Thyroid gland (tissue), 4 donors: ENCODE data around the gene DMD.

Source experiments
- POLR2A ChIP-seq, 2 donors: fragments of 450-650 bp; IDR thresholded peaks; one replicate each; pipeline ENCODE4 v1.6.1; 2017; ENCODE audit warnings: antibody characterized with exemption in 2 of 2, mild to moderate bottlenecking in 2 of 2, moderate library complexity in 1 of 2
- TF ChIP-seq, protein P1 (sequence below), 6 experiments: fragments of 200-600 bp in 3 of 6; fragments of 450-650 bp in 3 of 6; sonication (generic) in 3 of 6; IDR thresholded peaks; one replicate each; pipeline ENCODE4 v1.5.1; 2016 to 2019; ENCODE audit warnings: antibody characterized with exemption in 6 of 6, mild to moderate bottlenecking in 2 of 6, inconsistent platforms in 1 of 6, moderate library complexity in 1 of 6

DNA sequence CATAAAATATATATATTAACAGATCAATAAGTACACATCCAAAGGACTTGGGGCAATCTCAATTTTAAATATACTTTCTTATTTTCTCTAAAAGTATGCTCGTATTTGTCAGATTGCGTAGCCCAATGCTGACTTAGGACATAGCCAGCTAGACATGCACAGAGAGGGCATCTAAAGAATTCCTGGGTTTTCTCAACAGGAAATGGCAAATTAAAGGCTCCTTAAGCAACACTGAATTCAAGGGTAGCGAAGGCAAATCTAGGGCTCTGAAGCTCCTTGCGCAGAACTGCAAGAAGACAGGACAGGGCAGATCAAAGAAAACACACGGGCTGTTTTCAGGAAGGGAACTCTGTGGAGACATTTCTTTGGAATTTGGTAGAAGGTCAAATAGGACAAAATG lies 2044.9 kb downstream of the DMD start:
- TF ChIP-seq, protein P1, sequence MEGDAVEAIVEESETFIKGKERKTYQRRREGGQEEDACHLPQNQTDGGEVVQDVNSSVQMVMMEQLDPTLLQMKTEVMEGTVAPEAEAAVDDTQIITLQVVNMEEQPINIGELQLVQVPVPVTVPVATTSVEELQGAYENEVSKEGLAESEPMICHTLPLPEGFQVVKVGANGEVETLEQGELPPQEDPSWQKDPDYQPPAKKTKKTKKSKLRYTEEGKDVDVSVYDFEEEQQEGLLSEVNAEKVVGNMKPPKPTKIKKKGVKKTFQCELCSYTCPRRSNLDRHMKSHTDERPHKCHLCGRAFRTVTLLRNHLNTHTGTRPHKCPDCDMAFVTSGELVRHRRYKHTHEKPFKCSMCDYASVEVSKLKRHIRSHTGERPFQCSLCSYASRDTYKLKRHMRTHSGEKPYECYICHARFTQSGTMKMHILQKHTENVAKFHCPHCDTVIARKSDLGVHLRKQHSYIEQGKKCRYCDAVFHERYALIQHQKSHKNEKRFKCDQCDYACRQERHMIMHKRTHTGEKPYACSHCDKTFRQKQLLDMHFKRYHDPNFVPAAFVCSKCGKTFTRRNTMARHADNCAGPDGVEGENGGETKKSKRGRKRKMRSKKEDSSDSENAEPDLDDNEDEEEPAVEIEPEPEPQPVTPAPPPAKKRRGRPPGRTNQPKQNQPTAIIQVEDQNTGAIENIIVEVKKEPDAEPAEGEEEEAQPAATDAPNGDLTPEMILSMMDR (IDR thresholded peaks at IDR 0.05), result no peak
- TF ChIP-seq POLR2A (IDR thresholded peaks at IDR 0.05), result no peak
